ENCODE data around the gene GRM5. TPM values are rescaled to one million over a fixed set of nuclear protein-coding genes. Genes with fewer than 3 reads are reported as not detected.
"Not testable (repeated sequence)": the region's sequence is repeated elsewhere in the genome, so short reads cannot be mapped to it uniquely, and the experiment has no call there.

The GRM5 gene
- total RNA-seq, 1 experiment from 2014 or later = not detected

GRCh38 chr11:88838139-88838538 lies 227.6 kb downstream of the GRM5 start:
- not testable (repeated sequence) for DNase-seq (ENCODE audit: low read depth)

GRCh38 chr11:88835709-88836108 lies 230.1 kb downstream of the GRM5 start:
- not testable (repeated sequence) for DNase-seq (ENCODE audit: low read depth)

- DNase-seq (ENCODE audit: low read depth) = no peak
Measured at GRCh38 chr11:88831303-88831890, 234.4 kb downstream of the GRM5 start.

DNA sequence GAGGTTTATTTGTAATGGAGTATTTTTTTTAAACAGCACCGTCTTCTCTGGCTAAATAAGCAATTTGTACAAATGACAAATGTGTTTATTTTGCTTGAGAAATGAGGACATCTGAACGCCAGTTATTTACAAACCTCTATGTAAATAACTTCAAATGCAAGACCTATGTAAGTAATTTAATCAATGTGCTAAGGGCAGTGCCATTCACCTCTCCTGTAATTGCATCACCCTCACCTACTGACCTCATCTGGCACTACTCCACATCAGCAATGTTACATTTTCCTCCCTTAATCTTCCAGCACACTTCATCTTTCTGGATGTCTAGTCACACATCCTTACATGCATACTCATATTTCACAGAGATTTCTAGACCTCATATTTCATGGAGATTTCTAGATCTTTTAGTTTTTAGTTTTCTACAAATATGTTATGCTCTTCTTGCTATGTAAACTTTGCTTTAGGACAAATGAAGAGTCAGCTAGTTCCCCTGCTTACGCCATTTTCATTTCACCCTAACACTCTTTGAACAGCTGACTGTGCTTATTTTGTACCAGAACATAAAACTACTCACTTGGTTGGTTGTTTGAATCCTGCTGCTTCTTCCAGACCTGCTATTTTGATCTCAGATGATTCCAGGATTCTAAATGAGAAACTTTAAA lies 238.6 kb downstream of the GRM5 start:
- DNase-seq (ENCODE audit: low read depth) = no peak

DNA sequence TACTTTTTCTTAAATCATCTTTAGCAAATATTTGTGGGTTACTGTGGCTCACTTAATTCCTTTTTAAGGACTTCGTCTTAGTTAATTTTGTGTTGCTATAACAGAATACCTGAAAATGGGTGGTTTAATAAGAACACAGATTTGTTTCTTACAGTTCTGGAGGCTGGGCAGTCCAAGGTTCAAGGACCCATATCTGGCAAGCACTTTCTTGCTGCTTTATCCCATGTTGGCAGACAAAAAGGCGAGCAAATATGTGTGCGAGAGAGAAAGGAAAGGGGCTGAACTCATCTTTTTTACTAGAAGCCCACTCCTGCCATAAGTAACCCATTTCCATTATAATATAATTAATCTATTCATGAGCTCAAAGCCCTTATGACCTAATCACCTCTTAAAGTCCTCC lies 246.2 kb downstream of the GRM5 start:
- no peak for DNase-seq (ENCODE audit: low read depth)

GRCh38 chr11:88818978-88819377 lies 246.8 kb downstream of the GRM5 start:
- DNase-seq (ENCODE audit: low read depth) = no peak

DNA sequence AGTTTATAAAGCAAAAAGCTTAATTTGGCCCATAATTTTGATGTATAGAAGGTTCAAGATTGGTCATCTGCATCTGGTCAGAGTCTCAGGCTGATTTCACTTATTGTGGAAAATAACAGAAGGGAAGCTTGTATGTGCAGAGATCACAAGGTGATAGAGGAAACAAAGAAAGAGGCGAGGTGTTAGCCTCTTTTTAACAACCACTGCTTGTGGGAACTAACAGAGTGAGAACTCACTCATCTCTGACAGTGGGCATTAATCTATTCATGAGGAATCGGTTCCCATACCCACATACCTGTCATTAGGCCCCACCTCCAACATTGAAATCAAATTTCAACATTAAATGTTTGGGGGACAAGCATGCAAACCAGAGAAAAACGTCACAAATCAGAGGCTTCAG lies 250.3 kb downstream of the GRM5 start:
- no peak for DNase-seq (ENCODE audit: low read depth)

GRCh38 chr11:88814076-88814475 lies 251.7 kb downstream of the GRM5 start:
- no peak for DNase-seq (ENCODE audit: low read depth)

GRCh38 chr11:88813233-88813915 lies 252.4 kb downstream of the GRM5 start:
- no peak for DNase-seq (ENCODE audit: low read depth)

- no peak for DNase-seq (ENCODE audit: low read depth)
Measured at GRCh38 chr11:88810420-88811097, 255.2 kb downstream of the GRM5 start.

GRCh38 chr11:88809126-88809525 lies 256.7 kb downstream of the GRM5 start:
- DNase-seq (ENCODE audit: low read depth) = no peak

GRCh38 chr11:88807349-88807748 lies 258.4 kb downstream of the GRM5 start:
- DNase-seq (ENCODE audit: low read depth) = no peak

DNA sequence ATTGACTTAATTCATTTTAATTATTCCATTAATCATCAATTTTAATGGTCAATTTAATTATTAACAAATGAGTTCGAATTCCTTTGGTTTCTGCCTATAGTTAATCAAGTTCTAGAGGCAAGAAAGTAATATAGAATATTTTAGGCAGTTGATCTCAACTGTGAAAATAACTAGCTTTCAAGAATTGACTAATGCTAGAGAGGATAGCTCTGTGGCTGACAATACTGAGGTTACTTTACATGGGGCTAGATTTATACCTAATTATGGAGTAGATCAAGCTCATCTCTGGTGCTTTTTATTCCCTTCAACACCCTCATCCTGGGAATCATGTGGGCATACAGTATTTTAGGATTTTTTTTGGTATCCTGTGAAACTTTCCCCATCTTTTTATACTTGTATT lies 259.4 kb downstream of the GRM5 start:
- no peak for DNase-seq (ENCODE audit: low read depth)

- DNase-seq (ENCODE audit: low read depth) = no peak
Measured at GRCh38 chr11:88801484-88802123, 264.2 kb downstream of the GRM5 start.

GRCh38 chr11:88799771-88800500 lies 265.8 kb downstream of the GRM5 start:
- DNase-seq (ENCODE audit: low read depth) = no peak

- DNase-seq (ENCODE audit: low read depth) = no peak
Measured at GRCh38 chr11:88790182-88790581, 275.6 kb downstream of the GRM5 start.

GRCh38 chr11:88779577-88779976 lies 286.2 kb downstream of the GRM5 start:
- no peak for DNase-seq (ENCODE audit: low read depth)

DNA sequence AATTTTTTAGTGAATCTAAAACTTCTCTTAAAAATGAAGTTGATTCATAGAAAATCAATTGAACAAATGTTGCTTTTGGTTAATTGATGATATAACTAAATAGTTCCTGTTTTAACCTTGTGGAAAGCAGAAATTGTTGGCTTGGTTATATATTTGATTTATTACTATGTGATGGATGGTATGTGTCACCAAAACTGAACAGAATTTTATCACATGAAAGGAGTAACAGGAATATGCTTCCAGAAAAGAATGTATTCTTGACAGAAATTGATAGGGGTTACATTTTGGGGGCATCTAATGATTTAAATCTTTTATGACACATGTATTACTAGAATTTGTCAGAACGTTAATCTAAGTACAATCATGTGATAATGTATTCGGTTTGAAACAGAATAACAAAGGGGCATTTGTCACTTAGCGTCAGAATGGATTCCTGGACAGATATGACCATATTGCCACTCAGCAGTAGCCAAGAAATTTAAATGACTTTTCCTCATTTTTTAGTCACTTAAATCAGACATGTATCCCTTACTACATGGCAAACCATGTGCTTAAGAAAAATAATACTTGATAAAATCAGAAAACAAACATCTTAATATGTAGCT lies 295.2 kb downstream of the GRM5 start:
- DNase-seq (ENCODE audit: low read depth) = no peak

DNA sequence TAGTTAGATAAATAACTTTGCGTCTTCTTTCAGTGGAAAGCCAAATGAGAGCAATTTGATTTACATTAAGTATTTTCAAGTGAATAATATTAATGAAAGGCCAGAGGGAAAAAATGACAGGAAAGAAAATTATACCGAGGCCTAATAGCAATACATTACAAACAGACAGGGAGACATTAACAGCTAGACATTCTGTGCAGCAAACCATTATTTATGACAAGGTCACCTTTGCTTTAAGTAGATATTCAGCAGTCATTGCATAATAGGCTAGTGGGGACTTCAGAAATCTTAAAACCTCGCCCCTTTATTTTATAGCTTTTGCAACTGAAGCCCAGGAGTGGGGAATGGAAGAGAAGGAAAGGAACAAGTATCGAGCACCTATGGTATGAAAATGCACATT lies 321.6 kb downstream of the GRM5 start:
- DNase-seq (ENCODE audit: low read depth) = no peak

- DNase-seq (ENCODE audit: low read depth) = no peak
Measured at GRCh38 chr11:88739524-88739923, 326.3 kb downstream of the GRM5 start.

DNA sequence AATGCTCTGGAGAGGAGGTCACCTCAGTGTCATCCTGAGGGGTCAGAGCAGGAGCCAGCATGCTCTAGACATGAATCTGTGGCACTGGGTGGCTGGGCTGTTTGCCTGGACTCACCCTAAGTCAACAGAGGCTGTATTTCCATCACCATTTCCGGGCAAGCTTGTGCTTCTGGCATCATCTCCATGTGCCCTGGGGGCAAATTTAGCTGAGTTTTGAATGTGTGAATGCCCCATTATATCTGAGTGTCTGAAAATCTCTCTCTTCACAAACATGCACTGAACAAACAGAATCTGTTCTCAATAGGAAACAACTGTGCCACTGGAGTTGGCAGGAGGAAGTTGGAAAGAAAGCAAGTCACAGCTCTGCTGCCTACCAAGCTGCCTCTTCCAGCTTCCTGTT lies 356.2 kb downstream of the GRM5 start:
- no peak for DNase-seq (ENCODE audit: low read depth)

Measured in LHCN-M2 (cell line).